ENCODE data around the gene RXFP1. TPM values are rescaled to one million over a fixed set of nuclear protein-coding genes. Genes with fewer than 3 reads are reported as not detected.

The RXFP1 gene
- total RNA-seq, 5 donors from 2014 or later (not counting 1 experiment from before 2014, with no cell fraction given) = not detected

- Histone ChIP-seq H3K27me3 (replicated peaks in 1 of 2; ENCODE audit: control insufficient read depth in 2 of 2, extremely low read depth in 1 of 2, insufficient read depth in 2 of 2, low read length in 1 of 2) (no peaks in the 10 kb centered on the region), H3K4me1 (ENCODE audit: control insufficient read depth in 1 of 2, extremely low read depth in 1 of 2, insufficient read depth in 2 of 2, low read length in 2 of 2) (no peaks in the 10 kb centered on the region), H3K27ac (ENCODE audit: low read length) (no peak overlapping the region), H3K9me3 (no peaks in the 10 kb centered on the region), H3K4me3 (ENCODE audit: control insufficient read depth in 1 of 2, extremely low read depth in 1 of 2, low read length in 1 of 2) (no peak overlapping the region), H3K36me3 (ENCODE audit: control insufficient read depth in 2 of 2, extremely low read depth in 1 of 2, insufficient read depth in 1 of 2, low read length in 1 of 2) (no peaks in the 10 kb centered on the region)
- no peak overlapping the region for H3K27ac Mint-ChIP-seq
- peaks cover 13 to 15% of the 10 kb centered on the region in 2 donors for H3K27me3 Mint-ChIP-seq
- CTCF ChIA-PET = interaction anchor here in 1 of 2 donors (0.5 to 0.6 kb wide), 2 partner anchors 27 to 438 kb away, joined by 3 to 4 read pairs; no protein-coding TSS in a partner anchor
- WGBS (ENCODE audit: insufficient coverage) = no CpG with 5 or more reads among the region's 3 CpGs
- POLR2A ChIA-PET = no interaction called here
- no peaks in the 10 kb centered on the region for H3K9me3 Mint-ChIP-seq
- H3K36me3 Mint-ChIP-seq = no peaks in the 10 kb centered on the region
- DNase-seq (no peak), ATAC-seq (replicated peaks in 1 of 4) (no peak)
- no peak overlapping the region for H3K4me3 Mint-ChIP-seq
- H3K4me1 Mint-ChIP-seq = no peaks in the 10 kb centered on the region
Measured at GRCh38 chr4:158599765-158600498, 78.2 kb downstream of the RXFP1 start.

GRCh38 chr4:158604369-158604768 lies 82.7 kb downstream of the RXFP1 start:
- Histone ChIP-seq H3K27me3 (replicated peaks in 1 of 2; ENCODE audit: control insufficient read depth in 2 of 2, extremely low read depth in 1 of 2, insufficient read depth in 2 of 2, low read length in 1 of 2) (no peaks in the 10 kb centered on the region), H3K9me3 (no peaks in the 10 kb centered on the region), H3K36me3 (ENCODE audit: control insufficient read depth in 2 of 2, extremely low read depth in 1 of 2, insufficient read depth in 1 of 2, low read length in 1 of 2) (no peaks in the 10 kb centered on the region), H3K4me3 (ENCODE audit: control insufficient read depth in 1 of 2, extremely low read depth in 1 of 2, low read length in 1 of 2) (no peak overlapping the region), H3K4me1 (ENCODE audit: control insufficient read depth in 1 of 2, extremely low read depth in 1 of 2, insufficient read depth in 2 of 2, low read length in 2 of 2) (no peaks in the 10 kb centered on the region), H3K27ac (ENCODE audit: low read length) (no peak overlapping the region)
- ATAC-seq (replicated peaks in 1 of 4) = no peak
- ChIA-PET CTCF (interaction anchor here in 1 of 2 donors (1.2 kb wide), 1 partner anchor 34 kb away, joined by 3 read pairs; no protein-coding TSS in a partner anchor), POLR2A (no interaction called here)
- peaks cover 0 to 1% (median 0%) of the 10 kb centered on the region in 3 donors for H3K4me1 Mint-ChIP-seq
- H3K9me3 Mint-ChIP-seq = no peaks in the 10 kb centered on the region
- DNase-seq = no peak
- H3K27ac Mint-ChIP-seq = no peak overlapping the region
- no peaks in the 10 kb centered on the region for H3K36me3 Mint-ChIP-seq
- no peak overlapping the region for H3K4me3 Mint-ChIP-seq
- H3K27me3 Mint-ChIP-seq = peaks cover 2 to 7% of the 10 kb centered on the region in 2 donors

DNA sequence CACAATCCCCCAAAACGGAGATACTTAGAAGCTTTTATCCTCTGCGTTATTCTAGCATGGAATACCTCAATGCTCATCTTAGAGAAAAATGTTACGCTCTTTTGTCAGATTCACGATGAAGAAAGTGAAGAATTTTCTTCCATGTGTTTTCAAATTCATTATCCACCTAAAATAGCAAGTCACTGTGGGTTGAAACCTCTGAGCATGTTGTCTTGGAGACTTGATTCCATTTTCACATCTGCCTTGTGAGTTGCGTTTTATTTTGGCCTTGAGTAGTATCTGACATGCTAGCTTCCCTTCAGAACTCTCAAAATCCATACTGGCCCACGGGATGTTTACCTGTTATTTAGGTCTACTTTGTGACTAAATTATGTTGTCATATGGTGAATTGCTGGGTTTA lies 83.7 kb downstream of the RXFP1 start:
- no peak overlapping the region for H3K4me3 Mint-ChIP-seq
- Histone ChIP-seq H3K9me3 (no peaks in the 10 kb centered on the region), H3K4me1 (ENCODE audit: control insufficient read depth in 1 of 2, extremely low read depth in 1 of 2, insufficient read depth in 2 of 2, low read length in 2 of 2) (no peaks in the 10 kb centered on the region), H3K36me3 (ENCODE audit: control insufficient read depth in 2 of 2, extremely low read depth in 1 of 2, insufficient read depth in 1 of 2, low read length in 1 of 2) (no peaks in the 10 kb centered on the region), H3K27ac (ENCODE audit: low read length) (no peak overlapping the region), H3K4me3 (ENCODE audit: control insufficient read depth in 1 of 2, extremely low read depth in 1 of 2, low read length in 1 of 2) (no peak overlapping the region), H3K27me3 (replicated peaks in 1 of 2; ENCODE audit: control insufficient read depth in 2 of 2, extremely low read depth in 1 of 2, insufficient read depth in 2 of 2, low read length in 1 of 2) (no peaks in the 10 kb centered on the region)
- H3K9me3 Mint-ChIP-seq = no peaks in the 10 kb centered on the region
- peaks cover 7% of the 10 kb centered on the region in 2 donors for H3K27me3 Mint-ChIP-seq
- DNase-seq = no peak
- CTCF ChIA-PET = interaction anchor here in 1 of 2 donors (1.2 kb wide), 1 partner anchor 33 kb away, joined by 3 read pairs; no protein-coding TSS in a partner anchor
- WGBS (ENCODE audit: insufficient coverage) = no CpG with 5 or more reads among the region's 6 CpGs
- no peaks in the 10 kb centered on the region for H3K36me3 Mint-ChIP-seq
- no peak for ATAC-seq (replicated peaks in 1 of 4)
- peaks cover 0 to 2% (median 0%) of the 10 kb centered on the region in 3 donors for H3K4me1 Mint-ChIP-seq
- POLR2A ChIA-PET = no interaction called here
- no peak overlapping the region for H3K27ac Mint-ChIP-seq

DNA sequence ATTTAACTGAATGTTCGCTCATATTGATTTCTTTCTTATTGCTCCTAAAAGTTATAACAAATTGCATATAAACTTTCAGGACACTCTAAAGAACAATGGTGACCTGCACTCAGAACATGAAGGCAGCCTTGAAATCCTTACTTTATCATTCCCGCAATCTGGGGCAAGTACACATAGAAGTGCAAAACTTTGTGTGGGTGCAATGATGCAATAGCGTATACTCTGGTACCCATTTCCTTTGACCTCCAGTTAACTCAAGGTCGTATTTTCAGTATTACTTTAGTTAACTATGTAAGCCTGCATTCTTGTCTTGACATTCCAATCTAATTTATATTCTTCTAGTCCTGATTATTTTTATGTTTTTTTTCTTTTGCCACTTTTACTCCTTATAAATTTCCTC lies 85.3 kb downstream of the RXFP1 start:
- H3K36me3 Mint-ChIP-seq = no peaks in the 10 kb centered on the region
- Histone ChIP-seq H3K9me3 (no peaks in the 10 kb centered on the region), H3K27ac (ENCODE audit: low read length) (no peak overlapping the region), H3K27me3 (replicated peaks in 1 of 2; ENCODE audit: control insufficient read depth in 2 of 2, extremely low read depth in 1 of 2, insufficient read depth in 2 of 2, low read length in 1 of 2) (no peaks in the 10 kb centered on the region), H3K4me3 (ENCODE audit: control insufficient read depth in 1 of 2, extremely low read depth in 1 of 2, low read length in 1 of 2) (no peak overlapping the region), H3K4me1 (ENCODE audit: control insufficient read depth in 1 of 2, extremely low read depth in 1 of 2, insufficient read depth in 2 of 2, low read length in 2 of 2) (no peaks in the 10 kb centered on the region), H3K36me3 (ENCODE audit: control insufficient read depth in 2 of 2, extremely low read depth in 1 of 2, insufficient read depth in 1 of 2, low read length in 1 of 2) (no peaks in the 10 kb centered on the region)
- ATAC-seq (replicated peaks in 1 of 4) (no peak), DNase-seq (no peak)
- no peak overlapping the region for H3K4me3 Mint-ChIP-seq
- CTCF ChIA-PET = no interaction called here
- no peaks in the 10 kb centered on the region for H3K9me3 Mint-ChIP-seq
- peaks cover 7% of the 10 kb centered on the region in 2 donors for H3K27me3 Mint-ChIP-seq
- POLR2A ChIA-PET = no interaction called here
- WGBS (ENCODE audit: insufficient coverage) = no CpG with 5 or more reads among the region's 4 CpGs
- no peak overlapping the region for H3K27ac Mint-ChIP-seq
- peaks cover 0 to 2% (median 0%) of the 10 kb centered on the region in 3 donors for H3K4me1 Mint-ChIP-seq

DNA sequence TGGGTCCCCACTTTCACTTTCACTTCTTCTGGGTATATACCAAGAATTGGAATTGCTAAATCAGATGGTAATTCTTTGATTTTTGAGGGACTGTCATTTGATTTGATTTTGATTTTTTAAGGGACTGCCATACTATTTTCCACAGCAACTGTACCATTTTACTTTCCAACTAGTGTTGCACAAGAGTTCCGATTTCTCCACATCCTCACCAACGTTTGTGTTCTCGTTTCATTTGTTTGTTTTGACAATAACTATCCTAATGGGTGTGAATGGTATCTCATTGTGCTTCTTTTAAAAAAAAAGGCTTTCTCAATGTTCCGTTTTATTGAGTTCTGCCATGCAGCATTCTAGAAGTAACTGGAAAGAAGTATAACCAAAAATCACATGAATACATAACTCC lies 87.4 kb downstream of the RXFP1 start:
- Histone ChIP-seq H3K9me3 (no peaks in the 10 kb centered on the region), H3K4me1 (ENCODE audit: control insufficient read depth in 1 of 2, extremely low read depth in 1 of 2, insufficient read depth in 2 of 2, low read length in 2 of 2) (no peaks in the 10 kb centered on the region), H3K27ac (ENCODE audit: low read length) (no peak overlapping the region), H3K36me3 (ENCODE audit: control insufficient read depth in 2 of 2, extremely low read depth in 1 of 2, insufficient read depth in 1 of 2, low read length in 1 of 2) (no peaks in the 10 kb centered on the region), H3K4me3 (ENCODE audit: control insufficient read depth in 1 of 2, extremely low read depth in 1 of 2, low read length in 1 of 2) (no peak overlapping the region), H3K27me3 (replicated peaks in 1 of 2; ENCODE audit: control insufficient read depth in 2 of 2, extremely low read depth in 1 of 2, insufficient read depth in 2 of 2, low read length in 1 of 2) (peaks cover 0 to 4% of the 10 kb centered on the region in 2 experiments)
- no peak for ATAC-seq (replicated peaks in 1 of 4)
- H3K36me3 Mint-ChIP-seq = no peaks in the 10 kb centered on the region
- H3K4me3 Mint-ChIP-seq = no peak overlapping the region
- no peaks in the 10 kb centered on the region for H3K9me3 Mint-ChIP-seq
- ChIA-PET POLR2A (no interaction called here), CTCF (no interaction called here)
- no CpG with 5 or more reads among the region's 4 CpGs for WGBS (ENCODE audit: insufficient coverage)
- DNase-seq = no peak
- H3K27ac Mint-ChIP-seq = no peak overlapping the region
- H3K27me3 Mint-ChIP-seq = peaks cover 7 to 11% of the 10 kb centered on the region in 2 donors
- H3K4me1 Mint-ChIP-seq = peaks cover 0 to 2% (median 0%) of the 10 kb centered on the region in 3 donors

GRCh38 chr4:158610790-158611189 lies 89.1 kb downstream of the RXFP1 start:
- Histone ChIP-seq H3K4me1 (ENCODE audit: control insufficient read depth in 1 of 2, extremely low read depth in 1 of 2, insufficient read depth in 2 of 2, low read length in 2 of 2) (no peaks in the 10 kb centered on the region), H3K36me3 (ENCODE audit: control insufficient read depth in 2 of 2, extremely low read depth in 1 of 2, insufficient read depth in 1 of 2, low read length in 1 of 2) (no peaks in the 10 kb centered on the region), H3K4me3 (ENCODE audit: control insufficient read depth in 1 of 2, extremely low read depth in 1 of 2, low read length in 1 of 2) (no peak overlapping the region), H3K27ac (ENCODE audit: low read length) (no peak overlapping the region), H3K27me3 (replicated peaks in 1 of 2; ENCODE audit: control insufficient read depth in 2 of 2, extremely low read depth in 1 of 2, insufficient read depth in 2 of 2, low read length in 1 of 2) (peaks cover 0 to 9% of the 10 kb centered on the region in 2 experiments), H3K9me3 (no peaks in the 10 kb centered on the region)
- peaks cover 19 to 23% of the 10 kb centered on the region in 2 donors for H3K27me3 Mint-ChIP-seq
- ChIA-PET POLR2A (no interaction called here), CTCF (no interaction called here)
- H3K9me3 Mint-ChIP-seq = no peaks in the 10 kb centered on the region
- ATAC-seq (replicated peaks in 1 of 4) (no peak), DNase-seq (no peak)
- no peak overlapping the region for H3K4me3 Mint-ChIP-seq
- H3K4me1 Mint-ChIP-seq = peaks cover 0 to 2% (median 0%) of the 10 kb centered on the region in 3 donors
- WGBS (ENCODE audit: insufficient coverage) = no CpG with 5 or more reads among the region's 1 CpG
- H3K27ac Mint-ChIP-seq = no peak overlapping the region
- H3K36me3 Mint-ChIP-seq = no peaks in the 10 kb centered on the region
